ENCODE data around the gene LRP3. TPM values are rescaled to one million over a fixed set of nuclear protein-coding genes. Genes with fewer than 3 reads are reported as not detected.
A peak's percentile ranks its signal among the peaks of the same experiment; 100 is the strongest.

Gene LRP3
- total RNA-seq, 1 donor from 2014 or later = 13.3 TPM

DNA sequence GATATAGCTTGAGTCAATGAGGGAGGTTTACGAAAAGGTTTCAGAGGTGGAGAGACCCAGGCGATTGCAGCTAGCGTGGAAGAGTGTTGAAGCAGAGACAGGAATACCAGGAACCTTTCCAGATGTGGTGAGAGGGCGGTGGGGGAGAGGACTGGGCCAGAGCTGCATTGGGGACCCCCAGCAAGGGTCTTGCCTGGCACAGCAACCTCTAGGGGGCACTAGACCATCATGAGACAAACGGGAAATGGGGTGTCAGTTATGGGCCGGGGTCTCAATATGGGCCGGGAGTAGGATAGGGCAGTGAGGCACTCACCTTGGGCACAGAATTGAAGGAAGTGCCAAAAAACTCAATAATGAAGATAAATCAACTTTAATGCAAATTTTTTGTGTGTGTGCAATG, 2.1 kb upstream of the LRP3 start:
- peaks cover 4% of the 10 kb centered on the region for H3K4me1 ChIP-seq (ENCODE audit: insufficient read depth, low read length)
- peaks cover 4% of the 10 kb centered on the region for H3K9me3 Mint-ChIP-seq (ENCODE audit: unreplicated experiment)
- H3K27me3 ChIP-seq (ENCODE audit: insufficient read depth, low read length) = peaks cover 4% of the 10 kb centered on the region
- peaks cover 6% of the 10 kb centered on the region for H3K79me2 ChIP-seq (ENCODE audit: insufficient read depth, low read length)
- H3K36me3 ChIP-seq (ENCODE audit: insufficient read depth, low read length) = no peaks in the 10 kb centered on the region
- peaks cover 41% of the 10 kb centered on the region for H3K27me3 Mint-ChIP-seq (ENCODE audit: low read depth, unreplicated experiment)
- TF ChIP-seq EZH2 (IDR thresholded peaks at IDR 0.05; ENCODE audit: insufficient read depth, low read length) = no peak
- TF ChIP-seq, protein P1, sequence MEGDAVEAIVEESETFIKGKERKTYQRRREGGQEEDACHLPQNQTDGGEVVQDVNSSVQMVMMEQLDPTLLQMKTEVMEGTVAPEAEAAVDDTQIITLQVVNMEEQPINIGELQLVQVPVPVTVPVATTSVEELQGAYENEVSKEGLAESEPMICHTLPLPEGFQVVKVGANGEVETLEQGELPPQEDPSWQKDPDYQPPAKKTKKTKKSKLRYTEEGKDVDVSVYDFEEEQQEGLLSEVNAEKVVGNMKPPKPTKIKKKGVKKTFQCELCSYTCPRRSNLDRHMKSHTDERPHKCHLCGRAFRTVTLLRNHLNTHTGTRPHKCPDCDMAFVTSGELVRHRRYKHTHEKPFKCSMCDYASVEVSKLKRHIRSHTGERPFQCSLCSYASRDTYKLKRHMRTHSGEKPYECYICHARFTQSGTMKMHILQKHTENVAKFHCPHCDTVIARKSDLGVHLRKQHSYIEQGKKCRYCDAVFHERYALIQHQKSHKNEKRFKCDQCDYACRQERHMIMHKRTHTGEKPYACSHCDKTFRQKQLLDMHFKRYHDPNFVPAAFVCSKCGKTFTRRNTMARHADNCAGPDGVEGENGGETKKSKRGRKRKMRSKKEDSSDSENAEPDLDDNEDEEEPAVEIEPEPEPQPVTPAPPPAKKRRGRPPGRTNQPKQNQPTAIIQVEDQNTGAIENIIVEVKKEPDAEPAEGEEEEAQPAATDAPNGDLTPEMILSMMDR (IDR thresholded peaks at IDR 0.05; ENCODE audit: insufficient read depth, low read depth, low read length) = peak; percentile 8
- no peak overlapping the region for H3K4me3 Mint-ChIP-seq (ENCODE audit: unreplicated experiment)
- DNase-seq (ENCODE audit: low read depth) = no peak
- no peak overlapping the region for H3K4me3 ChIP-seq (ENCODE audit: insufficient read depth, low read depth, low read length)
- peaks cover 15% of the 10 kb centered on the region for H4K20me1 ChIP-seq (ENCODE audit: insufficient read depth, low read length)
- H2AFZ ChIP-seq (ENCODE audit: low read depth, low read length) = no peak overlapping the region
- H3K4me1 Mint-ChIP-seq (ENCODE audit: low read depth, unreplicated experiment) = peaks cover 1% of the 10 kb centered on the region
- FAIRE-seq = no peak
- no peaks in the 10 kb centered on the region for H3K9me3 ChIP-seq (ENCODE audit: insufficient read depth, low read depth, low read length)
- H3K36me3 Mint-ChIP-seq (ENCODE audit: low read depth, unreplicated experiment) = peaks cover 3% of the 10 kb centered on the region
- H3K27ac Mint-ChIP-seq (ENCODE audit: unreplicated experiment) = no peak overlapping the region
- no peak overlapping the region for H3K9ac ChIP-seq (ENCODE audit: low read length)
- no peak overlapping the region for H3K4me2 ChIP-seq (ENCODE audit: low read length)
- H3K27ac ChIP-seq (ENCODE audit: low read depth, low read length) = no peak overlapping the region

DNA sequence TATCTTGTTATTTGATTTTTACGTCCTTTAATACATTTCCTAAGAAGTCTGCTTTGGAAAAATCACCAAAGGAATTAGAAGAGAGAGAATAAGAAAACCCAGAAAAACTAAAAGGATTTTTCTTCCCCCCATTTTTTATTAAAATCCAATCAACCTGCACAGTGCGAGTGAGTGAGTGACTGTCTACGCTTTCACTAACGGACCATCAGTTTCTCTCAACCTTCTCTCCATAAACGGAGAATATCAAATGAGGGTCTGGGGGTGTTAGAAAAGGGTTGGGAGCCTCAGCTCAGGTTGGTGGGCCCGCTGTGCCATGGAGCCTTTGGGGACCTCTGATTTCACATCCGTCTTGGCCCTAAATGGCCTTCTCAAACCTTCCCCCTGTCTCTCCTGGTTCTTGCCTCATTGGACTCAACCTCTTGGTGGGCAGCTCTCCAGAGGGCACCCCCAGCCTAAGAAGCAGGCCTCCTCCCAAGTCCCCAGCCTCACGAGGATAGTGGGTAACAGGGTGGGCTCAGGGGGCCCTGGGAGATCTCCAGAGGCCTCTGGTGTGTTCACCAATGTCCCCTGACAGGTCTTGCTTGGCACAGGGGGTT, 763 bp upstream of the LRP3 start:
- Histone ChIP-seq H3K4me3 (ENCODE audit: insufficient read depth, low read depth, low read length) (no peak overlapping the region), H4K20me1 (ENCODE audit: insufficient read depth, low read length) (peaks cover 15% of the 10 kb centered on the region), H3K79me2 (ENCODE audit: insufficient read depth, low read length) (peaks cover 6% of the 10 kb centered on the region), H3K9me3 (ENCODE audit: insufficient read depth, low read depth, low read length) (no peaks in the 10 kb centered on the region), H3K9ac (ENCODE audit: low read length) (no peak overlapping the region), H2AFZ (ENCODE audit: low read depth, low read length) (no peak overlapping the region), H3K27ac (ENCODE audit: low read depth, low read length) (no peak overlapping the region), H3K4me2 (ENCODE audit: low read length) (peak overlapping the region; percentile 65), H3K27me3 (ENCODE audit: insufficient read depth, low read length) (peaks cover 4% of the 10 kb centered on the region), H3K36me3 (ENCODE audit: insufficient read depth, low read length) (no peaks in the 10 kb centered on the region), H3K4me1 (ENCODE audit: insufficient read depth, low read length) (peaks cover 4% of the 10 kb centered on the region)
- Mint-ChIP-seq H3K27ac (ENCODE audit: unreplicated experiment) (no peak overlapping the region), H3K36me3 (ENCODE audit: low read depth, unreplicated experiment) (peaks cover 3% of the 10 kb centered on the region), H3K4me1 (ENCODE audit: low read depth, unreplicated experiment) (peaks cover 1% of the 10 kb centered on the region), H3K4me3 (ENCODE audit: unreplicated experiment) (peak overlapping the region; percentile 70), H3K27me3 (ENCODE audit: low read depth, unreplicated experiment) (peaks cover 46% of the 10 kb centered on the region), H3K9me3 (ENCODE audit: unreplicated experiment) (peaks cover 4% of the 10 kb centered on the region)
- DNase-seq (ENCODE audit: low read depth) (no peak), FAIRE-seq (no peak)
- TF ChIP-seq EZH2 (IDR thresholded peaks at IDR 0.05; ENCODE audit: insufficient read depth, low read length) = no peak
- TF ChIP-seq, protein P1 (IDR thresholded peaks at IDR 0.05; ENCODE audit: insufficient read depth, low read depth, low read length) = no peak

DNA sequence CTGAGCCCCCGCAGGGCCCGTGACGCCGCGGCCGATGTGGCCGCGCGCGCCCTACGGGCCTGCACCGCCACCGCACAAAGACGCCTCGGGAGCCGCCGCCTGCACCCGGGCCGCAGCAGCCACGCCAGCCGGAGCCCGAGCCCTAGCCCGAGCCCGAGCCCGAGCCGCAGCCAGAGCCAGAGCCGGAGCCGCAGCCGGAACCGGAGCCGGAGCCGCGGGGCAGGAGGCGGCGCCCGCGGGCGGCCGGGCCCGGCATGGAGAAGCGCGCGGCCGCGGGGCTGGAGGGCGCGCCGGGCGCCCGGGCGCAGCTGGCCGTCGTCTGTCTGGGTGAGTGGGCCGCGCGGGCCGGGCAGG, 379 bp downstream of the LRP3 start:
- Histone ChIP-seq H3K9ac (ENCODE audit: low read length) (peak overlapping the region; percentile 55), H3K4me2 (ENCODE audit: low read length) (peak overlapping the region; percentile 88), H3K4me1 (ENCODE audit: insufficient read depth, low read length) (peaks cover 4% of the 10 kb centered on the region), H3K4me3 (ENCODE audit: insufficient read depth, low read depth, low read length) (peak overlapping the region; percentile 52), H4K20me1 (ENCODE audit: insufficient read depth, low read length) (peaks cover 16% of the 10 kb centered on the region), H3K27me3 (ENCODE audit: insufficient read depth, low read length) (peaks cover 4% of the 10 kb centered on the region), H3K79me2 (ENCODE audit: insufficient read depth, low read length) (peaks cover 6% of the 10 kb centered on the region), H3K27ac (ENCODE audit: low read depth, low read length) (no peak overlapping the region), H3K9me3 (ENCODE audit: insufficient read depth, low read depth, low read length) (no peaks in the 10 kb centered on the region), H3K36me3 (ENCODE audit: insufficient read depth, low read length) (no peaks in the 10 kb centered on the region), H2AFZ (ENCODE audit: low read depth, low read length) (no peak overlapping the region)
- H3K36me3 Mint-ChIP-seq (ENCODE audit: low read depth, unreplicated experiment) = peaks cover 3% of the 10 kb centered on the region
- no peak for FAIRE-seq
- peaks cover 49% of the 10 kb centered on the region for H3K27me3 Mint-ChIP-seq (ENCODE audit: low read depth, unreplicated experiment)
- H3K4me3 Mint-ChIP-seq (ENCODE audit: unreplicated experiment) = no peak overlapping the region
- no peak overlapping the region for H3K27ac Mint-ChIP-seq (ENCODE audit: unreplicated experiment)
- peaks cover 1% of the 10 kb centered on the region for H3K4me1 Mint-ChIP-seq (ENCODE audit: low read depth, unreplicated experiment)
- no peak for DNase-seq (ENCODE audit: low read depth)
- no peak for TF ChIP-seq EZH2 (IDR thresholded peaks at IDR 0.05; ENCODE audit: insufficient read depth, low read length)
- TF ChIP-seq, protein P1 (IDR thresholded peaks at IDR 0.05; ENCODE audit: insufficient read depth, low read depth, low read length) = no peak
- peaks cover 4% of the 10 kb centered on the region for H3K9me3 Mint-ChIP-seq (ENCODE audit: unreplicated experiment)

Data from astrocyte (in vitro differentiated cells and primary cell).